Measurements from ENCODE around the gene SLC9A9.

SLC9A9 gene

DNA sequence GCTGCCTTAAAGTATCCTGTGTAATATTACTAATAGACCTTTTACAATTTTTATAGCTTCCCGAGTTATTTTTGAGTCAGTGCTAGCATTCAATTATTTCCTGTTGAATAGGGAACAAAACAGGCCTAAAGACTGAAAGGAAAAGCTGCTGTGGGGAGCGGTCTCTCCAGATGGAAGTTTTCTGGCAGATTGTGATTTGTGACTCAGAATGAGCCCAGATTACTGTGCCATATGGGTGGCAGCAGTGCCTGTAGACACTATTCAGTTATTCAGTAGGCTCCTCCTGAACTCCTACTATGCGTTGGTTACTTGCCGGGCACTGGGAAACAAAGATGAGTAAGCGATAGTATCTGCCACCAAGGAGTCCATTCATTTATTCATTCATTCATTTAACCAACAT lies 516.9 kb downstream of the SLC9A9 start:
- TF ChIP-seq CTCF (IDR thresholded peaks at IDR 0.05; ENCODE audit: extremely low read depth, missing control alignments), result no peak
- no peak for DNase-seq (ENCODE audit: low spot score)

GRCh38 chr3:143330296-143330868 lies 517.9 kb downstream of the SLC9A9 start:
- no peak for DNase-seq (ENCODE audit: low spot score)
- no peak for TF ChIP-seq CTCF (IDR thresholded peaks at IDR 0.05; ENCODE audit: extremely low read depth, missing control alignments)

DNA sequence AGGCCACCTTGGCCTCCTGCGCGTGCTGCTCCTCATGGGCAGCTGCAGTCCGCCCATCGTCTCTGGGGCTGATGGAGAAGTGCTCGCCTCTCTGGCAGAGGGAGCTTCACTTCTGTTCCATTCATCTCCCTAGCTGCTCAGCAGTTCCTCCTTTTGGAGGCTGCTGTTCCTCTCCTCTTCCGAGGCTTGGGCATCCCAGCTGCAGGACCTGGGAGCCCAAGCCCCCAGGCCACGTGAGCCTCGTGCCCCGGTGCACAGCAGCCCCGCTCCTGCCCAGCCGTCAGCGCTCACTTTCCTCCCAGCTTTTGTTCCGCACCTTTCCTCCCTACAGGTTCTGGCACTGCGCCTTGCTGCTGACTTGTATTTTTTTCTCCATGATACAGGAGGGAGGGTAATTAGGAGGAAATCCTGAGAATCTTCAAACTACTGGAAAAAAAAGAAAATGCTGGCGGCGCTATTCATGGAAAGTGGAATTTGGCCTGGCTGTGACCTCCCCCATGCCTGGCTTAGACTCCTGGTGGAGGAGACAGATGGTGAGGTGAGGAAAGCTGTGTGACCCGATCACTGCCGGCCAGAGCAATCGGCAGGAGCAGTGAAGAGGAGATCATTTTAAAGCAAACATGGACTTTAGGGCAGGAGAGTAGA lies 518.6 kb downstream of the SLC9A9 start:
- no peak for TF ChIP-seq CTCF (IDR thresholded peaks at IDR 0.05; ENCODE audit: extremely low read depth, missing control alignments)
- no peak for DNase-seq (ENCODE audit: low spot score)

- DNase-seq (ENCODE audit: low spot score), result no peak
- no peak for TF ChIP-seq CTCF (IDR thresholded peaks at IDR 0.05; ENCODE audit: extremely low read depth, missing control alignments)
Measured at GRCh38 chr3:143328451-143328850, 519.8 kb downstream of the SLC9A9 start.

DNA sequence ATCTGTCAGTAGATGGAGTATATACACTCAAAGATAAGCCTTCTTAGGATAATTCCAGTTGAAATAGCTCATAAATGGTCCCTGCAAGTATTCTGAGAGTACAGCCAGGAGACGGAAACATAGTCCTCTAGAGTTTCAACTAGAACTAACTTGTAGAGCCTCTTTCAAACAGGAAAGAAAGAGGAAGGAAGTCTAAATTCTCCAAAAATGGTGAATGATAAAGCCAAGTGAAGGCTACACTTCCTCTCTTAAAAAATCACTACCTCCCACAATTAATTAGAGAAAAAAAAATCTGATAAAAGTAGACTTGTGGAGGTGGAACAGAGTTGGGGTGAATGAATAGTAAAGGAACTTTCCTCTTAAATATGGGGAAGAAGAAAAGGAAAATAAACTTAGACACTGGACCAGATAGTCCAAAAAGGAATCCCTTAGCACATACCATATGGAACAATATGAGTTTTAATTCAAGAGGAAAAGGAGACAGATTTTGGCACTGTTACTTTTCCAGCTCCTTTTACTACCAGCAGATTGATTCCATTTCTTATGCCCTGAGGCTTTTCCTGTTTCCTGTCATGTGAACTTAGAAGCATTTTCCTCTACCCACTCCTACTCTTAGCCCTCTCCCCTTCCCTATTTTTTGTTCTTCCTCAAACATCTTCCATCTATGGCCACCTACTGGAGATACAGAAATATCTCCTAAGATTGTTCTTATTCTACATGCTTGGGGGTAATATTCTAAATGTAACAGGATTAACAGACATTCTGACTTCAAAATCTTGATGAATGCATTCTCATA lies 521.1 kb downstream of the SLC9A9 start:
- DNase-seq (ENCODE audit: low spot score), result no peak
- no peak for TF ChIP-seq CTCF (IDR thresholded peaks at IDR 0.05; ENCODE audit: extremely low read depth, missing control alignments)

DNA sequence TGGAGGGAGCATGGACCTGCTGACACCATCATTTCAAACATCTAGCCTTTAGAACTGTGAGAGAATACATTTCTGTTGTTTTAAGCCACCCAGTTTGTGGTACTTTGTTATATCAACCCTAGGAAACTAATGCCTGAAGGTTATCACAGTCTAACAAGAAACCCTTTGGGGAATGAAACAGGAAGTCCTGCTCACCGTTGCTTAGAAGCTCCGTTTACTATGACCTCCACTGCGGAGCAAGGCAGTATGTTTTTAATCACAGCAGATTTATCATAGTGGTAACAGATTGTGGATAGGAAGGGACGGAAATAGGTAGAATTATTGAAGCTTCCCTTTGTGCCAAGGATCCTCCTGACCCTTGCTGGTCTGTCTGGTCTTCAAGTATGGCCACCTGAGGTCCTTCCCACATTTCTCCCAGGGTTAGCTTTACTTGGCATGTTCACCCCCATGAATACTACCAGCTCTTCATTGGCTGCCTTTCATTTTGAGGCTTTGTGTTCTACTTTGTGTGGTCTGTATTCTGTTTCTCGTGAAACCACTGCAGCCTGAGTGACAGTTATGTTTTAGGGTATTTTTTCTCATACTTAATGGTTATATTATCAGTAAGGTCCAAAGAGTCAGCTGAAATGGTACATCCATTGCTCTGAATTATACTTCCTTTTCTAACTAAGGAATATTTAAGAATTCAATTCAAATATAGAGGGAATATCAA lies 527.1 kb downstream of the SLC9A9 start:
- no peak for DNase-seq (ENCODE audit: low spot score)
- no peak for TF ChIP-seq CTCF (IDR thresholded peaks at IDR 0.05; ENCODE audit: extremely low read depth, missing control alignments)

- no peak for TF ChIP-seq CTCF (IDR thresholded peaks at IDR 0.05; ENCODE audit: extremely low read depth, missing control alignments)
- DNase-seq (ENCODE audit: low spot score), result no peak
Measured at GRCh38 chr3:143315766-143316165, 532.5 kb downstream of the SLC9A9 start.

All from GM20000 (cell line).